Spinal cord (tissue), 10 donors: ENCODE results near the gene HNRNPU. TPM values are rescaled to one million over a fixed set of nuclear protein-coding genes. Genes with fewer than 3 reads are reported as not detected.

Source experiments
- DNase-seq, 6 donors: peaks; one replicate each; pipeline versions ENCODE4 v3.0.0 to v3.0.0-alpha.2; 2013 to 2015; ENCODE audit warnings: low spot score in 6 of 6, low read depth in 4 of 6
- H3K27ac ChIP-seq: one replicate; pipeline ENCODE4 v1.5.1; 2013; ENCODE audit warnings: low read depth, low read length, control low read depth
- H3K27me3 ChIP-seq: one replicate; pipeline ENCODE4 v1.6.1; 2013; ENCODE audit warnings: low read length; ENCODE audit not compliant: control insufficient read depth, insufficient read depth
- H3K36me3 ChIP-seq: one replicate; pipeline ENCODE4 v1.6.1; 2013; ENCODE audit warnings: low read length; ENCODE audit not compliant: control insufficient read depth, insufficient read depth
- H3K4me1 ChIP-seq: one replicate; pipeline ENCODE4 v1.6.1; 2013; ENCODE audit warnings: low read length; ENCODE audit not compliant: control insufficient read depth, insufficient read depth
- H3K4me3 ChIP-seq: one replicate; pipeline ENCODE4 v1.5.1; 2013; ENCODE audit warnings: low read depth, low read length, control low read depth
- H3K9me3 ChIP-seq: one replicate; pipeline ENCODE4 v1.6.1; 2013; ENCODE audit warnings: low read length; ENCODE audit not compliant: control insufficient read depth, insufficient read depth
- WGBS: methylation state at CpG from one replicate; pipeline ENCODE4 v1.1.5; 2013; ENCODE audit warnings: missing lambda C conversion rate; ENCODE audit not compliant: insufficient coverage; 5-methylcytosine and 5-hydroxymethylcytosine counted together
- polyA plus RNA-seq, 2 donors: library from polyadenylated mRNA; unstranded; fragments of 120-200 nt; gene quantifications; one replicate each; pipeline ENCODE4 v1.2.1, GENCODE V29; 2013; ENCODE audit not compliant: insufficient read length in 2 of 2
- total RNA-seq, 2 donors: library from RNA; depleted of rRNA in 1 of 2; stranded (reverse); fragments of 120-200 nt in 1 of 2; fragments of >200 nt in 1 of 2; gene quantifications; one replicate each; pipeline versions ENCODE4 v1.2.3 to v1.2.4, GENCODE V29; 2013 to 2014
- donor health status: healthy.

HNRNPU gene
- total and polyA plus RNA-seq, 4 donors: 271 to 445 (median 364) TPM

DNA sequence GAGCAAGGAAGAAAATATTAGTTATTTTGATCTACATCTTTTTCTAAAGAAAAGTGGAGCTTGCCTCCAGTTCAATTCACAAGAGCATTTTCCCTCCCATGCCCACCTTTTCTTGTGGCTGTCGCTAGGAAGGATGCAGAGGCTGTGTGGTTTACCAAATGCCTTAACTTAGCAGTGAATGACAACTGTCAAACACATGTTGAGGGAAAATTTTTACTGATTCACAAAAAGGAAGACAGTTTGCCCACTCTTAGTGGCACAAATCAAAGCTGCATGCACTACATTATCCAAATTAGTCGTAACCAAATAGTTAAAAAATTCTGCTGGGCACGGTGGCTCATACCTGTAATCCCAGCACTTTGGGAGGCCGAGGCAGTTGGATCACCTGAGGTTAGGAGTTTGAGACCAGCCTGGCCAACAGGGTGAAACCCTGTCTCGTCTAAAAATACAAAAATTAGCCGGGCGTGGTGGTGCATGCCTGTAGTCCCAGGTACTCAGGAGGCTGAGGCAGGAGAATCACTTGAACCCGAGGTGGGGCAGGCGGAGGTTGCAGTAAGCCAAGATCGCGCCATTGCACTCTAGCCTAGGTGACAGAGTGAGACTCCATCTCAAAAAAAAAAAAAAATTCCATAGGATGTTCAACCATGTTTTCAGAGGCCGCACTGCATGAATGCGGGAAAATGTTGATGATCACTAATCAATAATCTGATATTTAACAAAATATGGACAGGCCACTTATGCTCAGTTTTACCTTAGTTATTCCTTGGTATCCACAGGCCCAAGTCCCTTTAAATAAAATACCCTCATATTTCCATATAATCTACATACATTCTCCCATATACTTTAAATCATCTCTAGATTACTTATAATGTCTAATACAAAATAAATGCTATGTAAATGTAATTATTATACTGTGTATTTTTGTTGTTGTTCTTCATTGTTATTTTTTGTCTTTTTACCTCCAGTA, 19.9 kb downstream of the HNRNPU start:
- H3K4me3 ChIP-seq: no peak overlapping the region
- H3K4me1 ChIP-seq: no peaks in the 10 kb centered on the region
- H3K36me3 ChIP-seq: peaks cover 32% of the 10 kb centered on the region
- no peaks in the 10 kb centered on the region for H3K9me3 ChIP-seq
- no peak overlapping the region for H3K27ac ChIP-seq
- 91% methylated on average over 9 of the region's 13 CpGs for whole genome bisulfite sequencing
- no peaks in the 10 kb centered on the region for H3K27me3 ChIP-seq
- no peak for DNase-seq

DNA sequence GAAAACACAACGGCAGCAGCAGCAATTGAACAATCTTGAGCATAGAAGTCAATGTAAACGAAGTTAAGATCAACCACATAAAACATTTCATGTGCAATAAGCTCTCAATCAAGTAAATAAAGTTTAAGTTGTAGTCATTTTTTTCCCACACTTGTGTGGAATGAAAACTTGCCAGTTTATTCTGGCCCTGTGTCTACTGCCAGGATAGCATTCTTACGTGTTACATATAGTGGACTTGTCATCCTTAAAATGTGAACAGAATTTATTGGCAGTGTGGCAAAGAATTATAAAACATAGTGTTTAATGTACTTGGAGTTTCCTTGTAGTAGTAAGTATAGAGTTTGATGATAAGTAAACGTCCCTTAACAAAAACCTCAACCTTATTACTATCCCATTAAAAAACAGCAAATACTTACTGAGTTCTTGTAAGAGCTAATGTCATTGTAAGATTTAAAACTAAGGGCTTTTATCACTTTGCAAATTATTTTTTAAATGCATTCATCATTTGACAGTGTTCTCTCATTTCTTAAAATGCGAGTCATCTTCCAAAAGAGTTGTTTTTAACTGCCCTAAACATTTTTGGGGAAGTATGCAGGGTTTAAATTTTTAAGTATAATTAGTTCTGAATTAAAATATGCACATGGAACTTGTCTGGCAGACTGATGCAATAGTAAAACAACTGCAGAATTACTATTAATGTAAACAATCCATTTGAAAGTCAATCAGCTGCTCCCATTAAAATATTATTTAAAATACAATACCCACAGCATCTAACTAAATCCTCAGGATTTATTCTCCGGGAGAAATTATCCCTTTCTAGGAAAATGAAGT, 21.0 kb downstream of the HNRNPU start:
- H3K27ac ChIP-seq: no peak overlapping the region
- peaks cover 32% of the 10 kb centered on the region for H3K36me3 ChIP-seq
- no peak overlapping the region for H3K4me3 ChIP-seq
- H3K9me3 ChIP-seq: no peaks in the 10 kb centered on the region
- no CpG with 5 or more reads among the region's 6 CpGs for WGBS
- no peak for DNase-seq
- no peaks in the 10 kb centered on the region for H3K27me3 ChIP-seq
- H3K4me1 ChIP-seq: no peaks in the 10 kb centered on the region

- H3K27me3 ChIP-seq: no peaks in the 10 kb centered on the region
- peaks cover 28% of the 10 kb centered on the region for H3K36me3 ChIP-seq
- no peak overlapping the region for H3K4me3 ChIP-seq
- H3K27ac ChIP-seq: no peak overlapping the region
- DNase-seq: no peak
- WGBS: 70% methylated on average over 2 of the region's 9 CpGs
- no peaks in the 10 kb centered on the region for H3K4me1 ChIP-seq
- no peaks in the 10 kb centered on the region for H3K9me3 ChIP-seq
Observed at GRCh38 chr1:244841273-244841927, 22.9 kb downstream of the HNRNPU start.

GRCh38 chr1:244840219-244840794, 24.0 kb downstream of the HNRNPU start:
- H3K27me3 ChIP-seq: no peaks in the 10 kb centered on the region
- DNase-seq: no peak
- no peak overlapping the region for H3K27ac ChIP-seq
- H3K36me3 ChIP-seq: peaks cover 18% of the 10 kb centered on the region
- H3K9me3 ChIP-seq: no peaks in the 10 kb centered on the region
- H3K4me3 ChIP-seq: no peak overlapping the region
- H3K4me1 ChIP-seq: no peaks in the 10 kb centered on the region
- WGBS: no CpG with 5 or more reads among the region's 5 CpGs

GRCh38 chr1:244839656-244840055, 24.7 kb downstream of the HNRNPU start:
- no peak for DNase-seq
- no CpG with 5 or more reads among the region's 2 CpGs for WGBS

DNA sequence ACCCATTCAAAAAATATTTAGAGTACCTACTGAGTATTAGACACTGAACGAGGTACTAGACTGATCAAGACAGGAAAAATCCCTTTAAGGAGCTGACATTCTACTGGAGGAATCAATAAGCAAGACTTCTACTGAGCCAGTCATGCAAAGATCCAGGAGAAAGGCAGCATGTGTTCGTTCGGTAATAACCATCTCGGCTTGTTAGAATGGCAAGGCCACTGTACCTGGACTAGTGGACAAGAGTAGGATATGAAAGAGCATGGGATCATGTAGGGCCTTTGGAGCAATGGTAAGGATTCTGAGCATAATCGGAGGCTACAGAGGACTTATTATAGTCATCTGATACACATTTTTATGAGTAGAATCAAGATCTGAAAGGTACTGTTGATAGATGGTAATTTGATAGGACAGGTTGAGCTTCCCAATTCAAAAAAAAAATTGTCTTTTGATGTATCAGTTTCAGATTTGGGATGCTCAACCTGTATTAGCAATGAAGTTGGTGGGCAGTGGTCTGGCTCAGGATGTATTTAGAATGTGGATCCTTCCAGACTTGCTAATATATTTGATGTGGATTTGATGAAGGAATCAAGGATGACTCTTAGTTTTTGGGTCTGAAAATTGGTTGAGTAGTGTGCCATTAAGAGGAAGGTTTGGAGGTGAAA, 26.6 kb downstream of the HNRNPU start:
- peak in 2 of 6 donors; percentile 20 to 44 for DNase-seq
- WGBS: 70% methylated on average over 4 of the region's 5 CpGs
- H3K4me3 ChIP-seq: peak overlapping the region; percentile 66
- no peak overlapping the region for H3K27ac ChIP-seq
- no peaks in the 10 kb centered on the region for H3K9me3 ChIP-seq
- H3K27me3 ChIP-seq: no peaks in the 10 kb centered on the region
- peaks cover 13% of the 10 kb centered on the region for H3K4me1 ChIP-seq
- H3K36me3 ChIP-seq: peaks cover 5% of the 10 kb centered on the region

More at GRCh38 chr1:244839656-244840055, 24.7 kb downstream of the HNRNPU start:
- H3K4me3 ChIP-seq: no peak overlapping the region
- H3K27me3 ChIP-seq: no peaks in the 10 kb centered on the region
- H3K27ac ChIP-seq: no peak overlapping the region
- peaks cover under 1% of the 10 kb centered on the region for H3K4me1 ChIP-seq
- H3K36me3 ChIP-seq: peaks cover 12% of the 10 kb centered on the region
- no peaks in the 10 kb centered on the region for H3K9me3 ChIP-seq

- no CpG with 5 or more reads among the region's 3 CpGs for WGBS
Observed at GRCh38 chr1:244836584-244836983, 27.8 kb downstream of the HNRNPU start.

DNA sequence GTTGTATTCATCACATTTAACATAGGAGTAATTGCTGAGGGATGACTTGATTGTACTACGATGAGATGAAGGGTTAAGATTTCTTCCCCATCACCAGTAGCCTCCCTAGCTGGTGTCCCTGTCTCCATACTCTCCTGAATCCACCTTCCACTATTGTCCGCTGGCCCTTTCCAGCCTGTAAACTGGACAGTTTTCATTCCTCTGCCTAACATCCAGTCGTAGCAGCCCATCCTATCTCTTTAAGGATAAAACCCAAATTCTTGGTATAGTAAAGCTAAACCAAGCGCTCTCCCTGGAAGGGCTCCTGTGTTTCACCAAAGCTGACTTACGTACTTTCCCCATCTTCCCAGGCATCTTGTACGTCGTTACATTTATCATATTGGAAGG, 28.2 kb downstream of the HNRNPU start:
- Histone ChIP-seq H3K27me3 (no peaks in the 10 kb centered on the region), H3K4me1 (peaks cover 13% of the 10 kb centered on the region), H3K36me3 (peaks cover 5% of the 10 kb centered on the region), H3K27ac (peak overlapping the region; percentile 100), H3K9me3 (no peaks in the 10 kb centered on the region), H3K4me3 (peak overlapping the region; percentile 66)
- 0% methylated on average over 1 of the region's 7 CpGs for WGBS
- DNase-seq: peak in 4 of 6 donors; percentile 14 to 76 (median 60)

More at GRCh38 chr1:244836584-244836983, 27.8 kb downstream of the HNRNPU start:
- H3K4me3 ChIP-seq: peak overlapping the region; percentile 66
- H3K9me3 ChIP-seq: no peaks in the 10 kb centered on the region
- no peaks in the 10 kb centered on the region for H3K27me3 ChIP-seq
- peaks cover 13% of the 10 kb centered on the region for H3K4me1 ChIP-seq
- peak in 1 of 6 donors; percentile 32 for DNase-seq
- H3K36me3 ChIP-seq: peaks cover 5% of the 10 kb centered on the region
- H3K27ac ChIP-seq: peak overlapping the region; percentile 100
